HEK293 (cell line): ENCODE results near the gene PKN3.

ENCODE experiments used
- BCL11A ChIP-seq: fragments of 450-650 bp; formaldehyde crosslinking; IDR thresholded peaks from 2 replicates; pipeline ENCODE4 v1.5.1; 2016; ENCODE audit warnings: low read depth, missing biosample characterization, missing genetic modification characterization
- KLF10 ChIP-seq: fragments of 450-650 bp; IDR thresholded peaks from 2 replicates; pipeline ENCODE4 v1.5.1; 2018; ENCODE audit warnings: missing biosample characterization, mild to moderate bottlenecking, missing genetic modification characterization
- SCRT1 ChIP-seq: fragments of 450-650 bp; formaldehyde crosslinking; IDR thresholded peaks from 2 replicates; pipeline ENCODE4 v1.5.1; 2016; ENCODE audit warnings: missing biosample characterization, missing genetic modification characterization, borderline replicate concordance
- SETDB1 ChIP-seq: IDR thresholded peaks from one replicate; pipeline ENCODE4 v1.6.1; 2017; ENCODE audit warnings: mild to moderate bottlenecking, low read length, moderate library complexity, mixed read lengths; ENCODE audit not compliant: insufficient read length
- TSHZ1 ChIP-seq: fragments of 450-650 bp; formaldehyde crosslinking; IDR thresholded peaks from 2 replicates; pipeline ENCODE4 v1.5.1; 2016; ENCODE audit warnings: missing biosample characterization, missing genetic modification characterization, borderline replicate concordance
- ZBTB1 ChIP-seq: fragments of 450-650 bp; formaldehyde crosslinking; IDR thresholded peaks from 2 replicates; pipeline ENCODE4 v1.5.1; 2016; ENCODE audit warnings: missing biosample characterization, missing genetic modification characterization
- ZFHX2 ChIP-seq: fragments of 450-650 bp; formaldehyde crosslinking; conservative IDR thresholded peaks from 2 replicates; pipeline ENCODE4 v1.5.1; 2016; ENCODE audit warnings: missing biosample characterization, missing genetic modification characterization
- ZIC2 ChIP-seq: fragments of 450-650 bp; formaldehyde crosslinking; IDR thresholded peaks from 2 replicates; pipeline ENCODE4 v1.5.1; 2016; ENCODE audit warnings: missing biosample characterization, missing genetic modification characterization
- ZNF114 ChIP-seq: fragments of 450-650 bp; formaldehyde crosslinking; IDR thresholded peaks from 2 replicates; pipeline ENCODE4 v1.5.0; 2017; ENCODE audit warnings: missing biosample characterization, missing genetic modification characterization
- ZNF16 ChIP-seq: fragments of 450-650 bp; formaldehyde crosslinking; IDR thresholded peaks from 2 replicates; pipeline ENCODE4 v1.5.1; 2016; ENCODE audit warnings: low read depth, missing biosample characterization, missing genetic modification characterization
- ZNF184 ChIP-seq: fragments of 450-650 bp; IDR thresholded peaks from 2 replicates; pipeline ENCODE4 v1.5.1; 2018; ENCODE audit warnings: missing biosample characterization, mild to moderate bottlenecking, missing genetic modification characterization
- ZNF202 ChIP-seq: fragments of 450-650 bp; formaldehyde crosslinking; IDR thresholded peaks from 2 replicates; pipeline ENCODE4 v1.5.1; 2016; ENCODE audit warnings: missing biosample characterization, missing genetic modification characterization, borderline replicate concordance
- ZNF280C ChIP-seq: fragments of 450-650 bp; formaldehyde crosslinking; IDR thresholded peaks from 2 replicates; pipeline ENCODE4 v1.5.1; 2016; ENCODE audit warnings: missing biosample characterization, missing genetic modification characterization
- ZNF311 ChIP-seq: fragments of 450-650 bp; formaldehyde crosslinking; IDR thresholded peaks from 2 replicates; pipeline ENCODE4 v1.5.1; 2017; ENCODE audit warnings: missing biosample characterization, missing genetic modification characterization, borderline replicate concordance
- ZNF366 ChIP-seq: fragments of 450-650 bp; formaldehyde crosslinking; conservative IDR thresholded peaks from 2 replicates; pipeline ENCODE4 v1.5.1; 2016; ENCODE audit warnings: missing biosample characterization, missing genetic modification characterization
- ZNF37A ChIP-seq: fragments of 450-650 bp; IDR thresholded peaks from 2 replicates; pipeline ENCODE4 v1.5.1; 2018; ENCODE audit warnings: missing biosample characterization, missing genetic modification characterization
- ZNF623 ChIP-seq: fragments of 450-650 bp; formaldehyde crosslinking; IDR thresholded peaks from 2 replicates; pipeline ENCODE4 v1.5.1; 2016; ENCODE audit warnings: missing biosample characterization, missing genetic modification characterization
- ZNF660 ChIP-seq: fragments of 450-650 bp; IDR thresholded peaks from 2 replicates; pipeline ENCODE4 v1.5.1; 2018; ENCODE audit warnings: missing biosample characterization, mild to moderate bottlenecking, missing genetic modification characterization
- ZSCAN30 ChIP-seq: fragments of 450-650 bp; IDR thresholded peaks from 2 replicates; pipeline ENCODE4 v1.5.1; 2018; ENCODE audit warnings: missing biosample characterization, mild to moderate bottlenecking, missing genetic modification characterization, moderate library complexity
- TF ChIP-seq, protein P1 (sequence below): fragments of 450-650 bp; formaldehyde crosslinking; IDR thresholded peaks from 2 replicates; pipeline ENCODE4 v1.5.1; 2016; ENCODE audit warnings: missing biosample characterization, missing genetic modification characterization
- TF ChIP-seq, protein P2 (sequence below): fragments of 450-650 bp; formaldehyde crosslinking; IDR thresholded peaks from 2 replicates; pipeline ENCODE4 v1.5.1; 2016; ENCODE audit warnings: missing biosample characterization, missing genetic modification characterization
- TF ChIP-seq, protein P3 (sequence below): fragments of 450-650 bp; formaldehyde crosslinking; IDR thresholded peaks from 2 replicates; pipeline ENCODE4 v1.5.1; 2016; ENCODE audit warnings: missing biosample characterization, missing genetic modification characterization, low read depth
- TF ChIP-seq, protein P4 (sequence below): fragments of 450-650 bp; IDR thresholded peaks from 2 replicates; pipeline ENCODE4 v1.5.1; 2018; ENCODE audit warnings: missing biosample characterization, mild to moderate bottlenecking, missing genetic modification characterization

The PKN3 gene

DNA sequence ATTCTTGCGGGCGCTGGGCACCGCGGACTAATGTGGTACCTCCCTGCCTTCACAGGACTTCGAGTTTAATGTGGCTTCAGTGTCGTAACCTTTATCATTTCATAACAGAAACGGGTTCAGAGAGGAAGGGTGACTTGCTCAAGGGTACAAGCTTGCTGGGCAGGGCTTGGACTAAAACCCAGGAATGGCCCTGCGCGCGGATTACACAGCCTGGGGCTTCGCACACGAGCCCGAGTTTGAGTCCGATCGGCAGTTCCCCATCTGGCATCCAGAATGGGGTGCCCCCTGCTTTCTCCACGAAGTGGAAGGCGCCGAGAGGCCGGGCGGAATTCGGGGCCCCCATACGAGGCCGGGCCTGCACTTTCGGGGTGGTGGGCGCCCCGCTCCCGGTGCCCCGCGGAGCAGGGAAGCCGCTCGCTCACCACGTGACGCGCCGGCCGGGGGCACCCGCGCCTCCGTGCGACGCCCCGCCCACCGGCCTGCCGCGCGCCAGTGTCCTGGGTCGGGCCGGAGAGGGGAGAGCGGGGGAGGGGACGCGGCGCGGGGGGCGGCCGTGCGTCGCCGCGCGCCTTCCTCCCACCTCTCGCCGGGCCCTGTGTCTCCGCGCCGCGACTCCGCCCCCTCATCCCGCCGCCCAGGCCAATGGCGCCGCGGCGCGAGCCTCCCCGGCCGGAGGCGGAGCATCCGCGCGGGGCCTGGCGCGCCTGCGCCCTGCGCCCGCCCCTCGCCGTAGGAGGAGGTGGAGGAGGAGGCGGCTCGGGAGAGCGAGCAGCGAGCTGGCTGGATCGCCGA is 13.6 kb upstream of the PKN3 start, which contains the start of gene SET (continued):
- no peak; the same call in 1 of the 2 replicates for TF ChIP-seq BCL11A (tag by site-specific recombination)
- no peak for TF ChIP-seq ZBTB1 (tag by site-specific recombination)
- peak; percentile 32; the same call in 1 of the 2 replicates for TF ChIP-seq ZNF184 (tag by site-specific recombination)
- no peak for TF ChIP-seq ZNF37A (tag by site-specific recombination)
- TF ChIP-seq KLF10 (tag by site-specific recombination) = peak; percentile 60; the same call in 1 of the 2 replicates
- TF ChIP-seq ZNF660 (tag by site-specific recombination) = no peak; the same call in 1 of the 2 replicates
- TF ChIP-seq, protein P1, sequence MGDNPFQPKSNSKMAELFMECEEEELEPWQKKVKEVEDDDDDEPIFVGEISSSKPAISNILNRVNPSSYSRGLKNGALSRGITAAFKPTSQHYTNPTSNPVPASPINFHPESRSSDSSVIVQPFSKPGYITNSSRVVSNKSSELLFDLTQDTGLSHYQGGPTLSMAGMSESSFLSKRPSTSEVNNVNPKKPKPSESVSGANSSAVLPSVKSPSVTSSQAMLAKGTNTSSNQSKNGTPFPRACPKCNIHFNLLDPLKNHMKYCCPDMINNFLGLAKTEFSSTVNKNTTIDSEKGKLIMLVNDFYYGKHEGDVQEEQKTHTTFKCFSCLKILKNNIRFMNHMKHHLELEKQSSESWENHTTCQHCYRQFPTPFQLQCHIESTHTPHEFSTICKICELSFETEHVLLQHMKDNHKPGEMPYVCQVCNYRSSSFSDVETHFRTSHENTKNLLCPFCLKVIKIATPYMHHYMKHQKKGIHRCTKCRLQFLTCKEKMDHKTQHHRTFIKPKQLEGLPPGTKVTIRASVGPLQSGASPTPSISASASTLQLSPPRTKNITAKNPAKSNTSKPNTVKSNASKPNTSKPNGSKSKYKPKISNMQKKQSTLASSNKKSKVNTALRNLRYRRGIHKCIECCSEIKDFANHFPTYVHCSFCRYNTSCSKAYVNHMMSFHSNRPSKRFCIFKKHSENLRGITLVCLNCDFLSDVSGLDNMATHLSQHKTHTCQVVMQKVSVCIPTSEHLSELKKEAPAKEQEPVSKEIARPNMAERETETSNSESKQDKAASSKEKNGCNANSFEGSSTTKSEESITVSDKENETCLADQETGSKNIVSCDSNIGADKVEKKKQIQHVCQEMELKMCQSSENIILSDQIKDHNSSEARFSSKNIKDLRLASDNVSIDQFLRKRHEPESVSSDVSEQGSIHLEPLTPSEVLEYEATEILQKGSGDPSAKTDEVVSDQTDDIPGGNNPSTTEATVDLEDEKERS (tag by site-specific recombination) = no peak
- TF ChIP-seq, protein P2, sequence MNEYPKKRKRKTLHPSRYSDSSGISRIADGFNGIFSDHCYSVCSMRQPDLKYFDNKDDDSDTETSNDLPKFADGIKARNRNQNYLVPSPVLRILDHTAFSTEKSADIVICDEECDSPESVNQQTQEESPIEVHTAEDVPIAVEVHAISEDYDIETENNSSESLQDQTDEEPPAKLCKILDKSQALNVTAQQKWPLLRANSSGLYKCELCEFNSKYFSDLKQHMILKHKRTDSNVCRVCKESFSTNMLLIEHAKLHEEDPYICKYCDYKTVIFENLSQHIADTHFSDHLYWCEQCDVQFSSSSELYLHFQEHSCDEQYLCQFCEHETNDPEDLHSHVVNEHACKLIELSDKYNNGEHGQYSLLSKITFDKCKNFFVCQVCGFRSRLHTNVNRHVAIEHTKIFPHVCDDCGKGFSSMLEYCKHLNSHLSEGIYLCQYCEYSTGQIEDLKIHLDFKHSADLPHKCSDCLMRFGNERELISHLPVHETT = no peak
- TF ChIP-seq TSHZ1 = 0 out of 2 replicates have a peak, but pooled peaks have one; percentile 20
- TF ChIP-seq ZNF366 (tag by site-specific recombination) = no peak
- TF ChIP-seq ZNF114 = no peak
- TF ChIP-seq ZNF623 (tag by site-specific recombination) = no peak
- TF ChIP-seq ZNF202 = no peak
- TF ChIP-seq SCRT1 (tag by site-specific recombination) = no peak
- TF ChIP-seq ZNF16 = no peak
- TF ChIP-seq ZNF280C (tag by site-specific recombination) = no peak
- peak; percentile 27; the same call in 1 of the 2 replicates for TF ChIP-seq ZIC2 (tag by site-specific recombination)
- no peak for TF ChIP-seq ZNF311 (tag by site-specific recombination)
- TF ChIP-seq ZFHX2 (tag by site-specific recombination) = no peak; the same call in 1 of the 2 replicates
- TF ChIP-seq SETDB1 = no peak
- TF ChIP-seq, protein P3, sequence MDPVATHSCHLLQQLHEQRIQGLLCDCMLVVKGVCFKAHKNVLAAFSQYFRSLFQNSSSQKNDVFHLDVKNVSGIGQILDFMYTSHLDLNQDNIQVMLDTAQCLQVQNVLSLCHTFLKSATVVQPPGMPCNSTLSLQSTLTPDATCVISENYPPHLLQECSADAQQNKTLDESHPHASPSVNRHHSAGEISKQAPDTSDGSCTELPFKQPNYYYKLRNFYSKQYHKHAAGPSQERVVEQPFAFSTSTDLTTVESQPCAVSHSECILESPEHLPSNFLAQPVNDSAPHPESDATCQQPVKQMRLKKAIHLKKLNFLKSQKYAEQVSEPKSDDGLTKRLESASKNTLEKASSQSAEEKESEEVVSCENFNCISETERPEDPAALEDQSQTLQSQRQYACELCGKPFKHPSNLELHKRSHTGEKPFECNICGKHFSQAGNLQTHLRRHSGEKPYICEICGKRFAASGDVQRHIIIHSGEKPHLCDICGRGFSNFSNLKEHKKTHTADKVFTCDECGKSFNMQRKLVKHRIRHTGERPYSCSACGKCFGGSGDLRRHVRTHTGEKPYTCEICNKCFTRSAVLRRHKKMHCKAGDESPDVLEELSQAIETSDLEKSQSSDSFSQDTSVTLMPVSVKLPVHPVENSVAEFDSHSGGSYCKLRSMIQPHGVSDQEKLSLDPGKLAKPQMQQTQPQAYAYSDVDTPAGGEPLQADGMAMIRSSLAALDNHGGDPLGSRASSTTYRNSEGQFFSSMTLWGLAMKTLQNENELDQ (tag by site-specific recombination) = no peak
- peak; percentile 63; the same call in 1 of the 2 replicates for TF ChIP-seq ZSCAN30 (tag by site-specific recombination)
- TF ChIP-seq, protein P4, sequence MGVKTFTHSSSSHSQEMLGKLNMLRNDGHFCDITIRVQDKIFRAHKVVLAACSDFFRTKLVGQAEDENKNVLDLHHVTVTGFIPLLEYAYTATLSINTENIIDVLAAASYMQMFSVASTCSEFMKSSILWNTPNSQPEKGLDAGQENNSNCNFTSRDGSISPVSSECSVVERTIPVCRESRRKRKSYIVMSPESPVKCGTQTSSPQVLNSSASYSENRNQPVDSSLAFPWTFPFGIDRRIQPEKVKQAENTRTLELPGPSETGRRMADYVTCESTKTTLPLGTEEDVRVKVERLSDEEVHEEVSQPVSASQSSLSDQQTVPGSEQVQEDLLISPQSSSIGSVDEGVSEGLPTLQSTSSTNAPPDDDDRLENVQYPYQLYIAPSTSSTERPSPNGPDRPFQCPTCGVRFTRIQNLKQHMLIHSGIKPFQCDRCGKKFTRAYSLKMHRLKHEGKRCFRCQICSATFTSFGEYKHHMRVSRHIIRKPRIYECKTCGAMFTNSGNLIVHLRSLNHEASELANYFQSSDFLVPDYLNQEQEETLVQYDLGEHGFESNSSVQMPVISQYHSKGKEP (tag by site-specific recombination) = 0 out of 2 replicates have a peak, but pooled peaks have one; percentile 12
